ENCODE data around the gene MNX1. TPM values are rescaled to one million over a fixed set of nuclear protein-coding genes. Genes with fewer than 3 reads are reported as not detected.

The MNX1 gene
- total and polyA plus RNA-seq, 7 donors: 4.2 to 5.3 (median 4.2) TPM; not detected in 4

DNA sequence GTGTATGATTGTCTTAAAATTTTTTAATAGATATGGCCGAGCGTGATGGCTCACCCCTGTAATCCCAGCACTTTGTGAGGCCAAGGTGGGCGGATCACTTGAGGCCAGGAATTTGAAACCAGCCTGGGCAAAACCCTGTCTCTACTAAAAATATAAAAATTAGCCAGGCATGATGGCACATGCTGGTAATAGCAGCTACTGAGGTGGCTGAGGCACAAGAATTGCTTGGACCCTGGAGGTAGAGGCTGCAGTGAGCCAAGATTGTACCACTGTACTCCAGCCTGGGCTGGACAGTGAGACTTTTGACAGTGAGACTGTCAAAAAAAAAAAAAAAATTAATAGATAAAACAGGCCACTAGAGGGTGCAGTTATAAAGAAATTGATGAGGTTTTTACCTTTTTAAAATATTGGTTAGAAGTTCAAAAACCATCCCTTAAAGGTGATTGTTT is 40.5 kb downstream of the MNX1 start:
- TF ChIP-seq CTCF (IDR thresholded peaks at IDR 0.05) (peak in 2 of 4 experiments; percentile 10 to 39), EP300 (IDR thresholded peaks at IDR 0.05) (no peak)
- no peaks in the 10 kb centered on the region for H3K9me3 ChIP-seq
- no peaks in the 10 kb centered on the region for H3K27me3 ChIP-seq
- intact Hi-C loops (cut with DNase I): no loop called here
- H3K27ac ChIP-seq: no peak overlapping the region
- H3K4me3 ChIP-seq: no peak overlapping the region
- H3K4me1 ChIP-seq: no peaks in the 10 kb centered on the region
- H3K36me3 ChIP-seq: peaks cover 5 to 84% (median 14%) of the 10 kb centered on the region in 4 donors
- DNase-seq: no peak
- WGBS, 2 donors: 60 to 72% methylated on average over 3 of the region's 3 CpGs

- H3K36me3 ChIP-seq: peaks cover 21 to 95% (median 27%) of the 10 kb centered on the region in 4 donors
- TF ChIP-seq CTCF (IDR thresholded peaks at IDR 0.05) (no peak), POLR2A (IDR thresholded peaks at IDR 0.05) (no peak), EP300 (IDR thresholded peaks at IDR 0.05) (no peak), POLR2AphosphoS5 (IDR thresholded peaks at IDR 0.05) (no peak)
- DNase-seq: no peak
- H3K4me1 ChIP-seq: no peaks in the 10 kb centered on the region
- intact Hi-C loops (cut with DNase I): no loop called here
- H3K9me3 ChIP-seq: no peaks in the 10 kb centered on the region
- no peak overlapping the region for H3K27ac ChIP-seq
- H3K4me3 ChIP-seq: no peak overlapping the region
- H3K27me3 ChIP-seq: no peaks in the 10 kb centered on the region
- WGBS, 2 donors: 96 to 97% methylated on average over 27 of the region's 27 CpGs
These were observed 42.3 kb downstream of the MNX1 start for GRCh38 chr7:156968183-156968582.

GRCh38 chr7:156966387-156966786 is 44.1 kb downstream of the MNX1 start:
- H3K27me3 ChIP-seq: no peaks in the 10 kb centered on the region
- DNase-seq: no peak
- TF ChIP-seq POLR2AphosphoS5 (IDR thresholded peaks at IDR 0.05): no peak
- no peak for TF ChIP-seq EP300 (IDR thresholded peaks at IDR 0.05)
- TF ChIP-seq POLR2A (IDR thresholded peaks at IDR 0.05): no peak
- TF ChIP-seq CTCF (IDR thresholded peaks at IDR 0.05): no peak
- no peak overlapping the region for H3K27ac ChIP-seq
- H3K36me3 ChIP-seq: peaks cover 31 to 96% (median 36%) of the 10 kb centered on the region in 4 donors
- H3K9me3 ChIP-seq: no peaks in the 10 kb centered on the region
- 97 to 99% methylated on average over 8 of the region's 8 CpGs for WGBS, 2 donors
- H3K4me3 ChIP-seq: no peak overlapping the region
- intact Hi-C loops (cut with DNase I): no loop called here
- no peaks in the 10 kb centered on the region for H3K4me1 ChIP-seq

DNA sequence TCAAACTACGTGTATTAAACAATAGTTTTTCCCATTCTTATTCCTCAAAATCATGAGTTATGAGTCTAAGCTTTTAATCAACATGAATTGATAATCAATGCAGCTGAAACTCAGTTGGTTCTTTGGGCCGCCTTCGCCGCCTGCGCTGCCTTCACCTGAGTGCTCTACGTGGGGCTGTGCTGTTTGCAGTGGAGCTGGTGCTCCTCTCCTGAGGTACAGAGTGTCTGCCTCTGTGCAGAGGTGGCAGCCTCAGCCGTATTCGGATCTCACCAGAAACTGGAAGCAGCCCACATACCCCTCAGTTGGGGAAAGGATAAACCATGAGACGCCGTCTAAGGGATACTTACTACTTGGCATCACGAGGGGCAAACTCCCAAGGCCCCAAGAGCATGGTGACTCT is 45.5 kb downstream of the MNX1 start:
- Histone ChIP-seq H3K27me3 (no peaks in the 10 kb centered on the region), H3K4me3 (no peak overlapping the region), H3K27ac (no peak overlapping the region), H3K36me3 (peaks cover 37 to 98% (median 45%) of the 10 kb centered on the region in 4 donors), H3K4me1 (no peaks in the 10 kb centered on the region), H3K9me3 (no peaks in the 10 kb centered on the region)
- no peak for DNase-seq
- intact Hi-C loops (cut with DNase I): no loop called here
- TF ChIP-seq CTCF (IDR thresholded peaks at IDR 0.05) (no peak), POLR2A (IDR thresholded peaks at IDR 0.05) (no peak), POLR2AphosphoS5 (IDR thresholded peaks at IDR 0.05) (no peak), EP300 (IDR thresholded peaks at IDR 0.05) (no peak)
- WGBS, 2 donors: 96 to 97% methylated on average over 11 of the region's 11 CpGs

DNA sequence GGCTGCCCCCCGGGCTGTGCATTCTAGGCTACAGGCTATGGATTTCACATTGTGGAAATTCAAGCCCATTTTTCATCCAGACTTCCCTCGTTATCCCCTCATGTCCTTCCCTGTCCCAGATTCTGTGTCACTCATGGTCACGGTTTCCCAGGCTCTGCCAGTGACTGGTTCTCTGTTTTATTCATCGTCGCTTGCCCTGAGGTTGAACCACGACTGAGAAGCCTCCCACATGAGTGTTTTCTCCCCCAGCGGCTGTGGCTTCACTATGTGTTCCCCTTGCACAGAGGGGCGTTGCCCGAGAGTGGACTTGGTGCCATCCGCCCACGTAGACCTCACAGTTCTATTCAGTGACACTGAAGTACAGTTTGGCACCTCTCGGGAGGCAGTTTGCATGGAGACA is 47.0 kb downstream of the MNX1 start:
- H3K4me3 ChIP-seq: no peak overlapping the region
- no peak for DNase-seq
- H3K4me1 ChIP-seq: no peaks in the 10 kb centered on the region
- H3K36me3 ChIP-seq: peaks cover 47 to 98% (median 55%) of the 10 kb centered on the region in 4 donors
- H3K9me3 ChIP-seq: no peaks in the 10 kb centered on the region
- 90% methylated on average over 12 of the region's 12 CpGs for WGBS, 2 donors
- intact Hi-C loops (cut with DNase I): no loop called here
- H3K27ac ChIP-seq: no peak overlapping the region
- H3K27me3 ChIP-seq: no peaks in the 10 kb centered on the region
- TF ChIP-seq POLR2AphosphoS5 (IDR thresholded peaks at IDR 0.05) (no peak), EP300 (IDR thresholded peaks at IDR 0.05) (no peak)

All from sigmoid colon (tissue), 7 donors.